NCI-H2227 (cell line): ENCODE results near the gene GSTM5.
"Not testable (repeated sequence)": the region's sequence is repeated elsewhere in the genome, so short reads cannot be mapped to it uniquely, and the experiment has no call there.

Experiments used
- DNase-seq: peaks from one replicate; lab custom pipeline; 2025; ENCODE audit not compliant: unreplicated experiment; lab: John Stamatoyannopoulos, UW

The GSTM5 gene

GRCh38 chr1:109711593-109712320 lies at the start of gene GSTM5:
Gene GSTM5, plus strand, starts transcription at chr1:109712251. Its CDS starts 62 bp downstream, at chr1:109712313.
- peak; percentile 15 for DNase-seq

GRCh38 chr1:109664671-109665070 lies 47.4 kb upstream of the GSTM5 start:
- no peak for DNase-seq

- DNase-seq = peak; percentile 93
Measured at GRCh38 chr1:109667452-109668122, 44.5 kb upstream of the GSTM5 start, which contains the start of gene GSTM2. Gene GSTM2, plus strand, starts transcription at chr1:109668057. Its CDS starts 59 bp downstream, at chr1:109668116.

GRCh38 chr1:109668123-109668775 lies 43.8 kb upstream of the GSTM5 start:
- DNase-seq = no peak

- DNase-seq = no peak
Measured at GRCh38 chr1:109669246-109669948, 42.7 kb upstream of the GSTM5 start.

- DNase-seq = not testable (repeated sequence)
Measured at GRCh38 chr1:109669949-109670302, 42.1 kb upstream of the GSTM5 start.

- no peak for DNase-seq
Measured at GRCh38 chr1:109671067-109671466, 41.0 kb upstream of the GSTM5 start.

GRCh38 chr1:109673861-109674260 lies 38.2 kb upstream of the GSTM5 start:
- DNase-seq = not testable (repeated sequence)

GRCh38 chr1:109676683-109677381 lies 35.2 kb upstream of the GSTM5 start:
- DNase-seq = not testable (repeated sequence)

GRCh38 chr1:109677459-109677858 lies 34.6 kb upstream of the GSTM5 start:
- no peak for DNase-seq

GRCh38 chr1:109678637-109679036 lies 33.4 kb upstream of the GSTM5 start:
- DNase-seq = not testable (repeated sequence)

GRCh38 chr1:109684777-109685176 lies 27.3 kb upstream of the GSTM5 start:
- DNase-seq = not testable (repeated sequence)

GRCh38 chr1:109685399-109685798 lies 26.7 kb upstream of the GSTM5 start:
- DNase-seq = not testable (repeated sequence)

GRCh38 chr1:109685890-109686289 lies 26.2 kb upstream of the GSTM5 start:
- not testable (repeated sequence) for DNase-seq

- DNase-seq = not testable (repeated sequence)
Measured at GRCh38 chr1:109687109-109687508, 24.9 kb upstream of the GSTM5 start.

GRCh38 chr1:109687641-109688499 lies 24.2 kb upstream of the GSTM5 start, which contains the start of gene GSTM1:
Gene GSTM1, plus strand, starts transcription at chr1:109687817. Its CDS starts 57 bp downstream, at chr1:109687874.
- peak; percentile 90 for DNase-seq

- DNase-seq = no peak
Measured at GRCh38 chr1:109689844-109690405, 22.1 kb upstream of the GSTM5 start.

GRCh38 chr1:109691759-109692158 lies 20.3 kb upstream of the GSTM5 start:
- no peak for DNase-seq

GRCh38 chr1:109694400-109694799 lies 17.7 kb upstream of the GSTM5 start:
- DNase-seq = not testable (repeated sequence)
